ENCODE results near the gene CTIF. TPM values are rescaled to one million over a fixed set of nuclear protein-coding genes. Genes with fewer than 3 reads are reported as not detected.

CTIF gene
- total RNA-seq, 2 donors from 2014 or later, result 30.6 to 61.2 TPM

DNA sequence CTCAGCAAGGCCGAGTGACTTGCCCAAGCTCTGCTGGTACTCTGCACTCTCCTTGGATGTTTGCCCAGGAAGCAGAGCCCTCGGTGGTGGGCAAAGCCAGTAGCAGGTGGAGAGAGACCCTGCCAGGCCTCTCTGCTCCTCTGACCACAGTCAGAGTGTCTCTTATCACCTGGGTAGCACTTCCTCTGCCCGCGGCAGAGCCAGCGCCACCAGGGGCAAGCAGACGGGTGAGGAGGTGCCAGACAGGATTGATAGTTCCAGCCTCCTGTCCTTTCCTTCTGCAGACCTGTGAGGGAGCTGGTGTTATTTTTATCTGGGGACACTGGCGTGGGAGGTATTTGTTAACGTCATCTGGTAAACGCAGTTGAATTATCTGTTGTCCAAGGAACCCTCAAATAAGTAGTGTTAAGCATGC is 259.0 kb downstream of the CTIF start:
- Histone ChIP-seq H3K27ac (peak overlapping the region; percentile 81 to 90), H3K27me3 (no peaks in the 10 kb centered on the region), H3K4me1 (peaks cover 0 to 64% of the 10 kb centered on the region in 2 donors), H3K9me3 (no peaks in the 10 kb centered on the region), H3K36me3 (no peaks in the 10 kb centered on the region), H3K4me3 (no peak overlapping the region)
- peak; percentile 66 for DNase-seq (ENCODE audit: low spot score)
- TF ChIP-seq, protein P1, sequence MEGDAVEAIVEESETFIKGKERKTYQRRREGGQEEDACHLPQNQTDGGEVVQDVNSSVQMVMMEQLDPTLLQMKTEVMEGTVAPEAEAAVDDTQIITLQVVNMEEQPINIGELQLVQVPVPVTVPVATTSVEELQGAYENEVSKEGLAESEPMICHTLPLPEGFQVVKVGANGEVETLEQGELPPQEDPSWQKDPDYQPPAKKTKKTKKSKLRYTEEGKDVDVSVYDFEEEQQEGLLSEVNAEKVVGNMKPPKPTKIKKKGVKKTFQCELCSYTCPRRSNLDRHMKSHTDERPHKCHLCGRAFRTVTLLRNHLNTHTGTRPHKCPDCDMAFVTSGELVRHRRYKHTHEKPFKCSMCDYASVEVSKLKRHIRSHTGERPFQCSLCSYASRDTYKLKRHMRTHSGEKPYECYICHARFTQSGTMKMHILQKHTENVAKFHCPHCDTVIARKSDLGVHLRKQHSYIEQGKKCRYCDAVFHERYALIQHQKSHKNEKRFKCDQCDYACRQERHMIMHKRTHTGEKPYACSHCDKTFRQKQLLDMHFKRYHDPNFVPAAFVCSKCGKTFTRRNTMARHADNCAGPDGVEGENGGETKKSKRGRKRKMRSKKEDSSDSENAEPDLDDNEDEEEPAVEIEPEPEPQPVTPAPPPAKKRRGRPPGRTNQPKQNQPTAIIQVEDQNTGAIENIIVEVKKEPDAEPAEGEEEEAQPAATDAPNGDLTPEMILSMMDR (IDR thresholded peaks at IDR 0.05), result no peak

DNA sequence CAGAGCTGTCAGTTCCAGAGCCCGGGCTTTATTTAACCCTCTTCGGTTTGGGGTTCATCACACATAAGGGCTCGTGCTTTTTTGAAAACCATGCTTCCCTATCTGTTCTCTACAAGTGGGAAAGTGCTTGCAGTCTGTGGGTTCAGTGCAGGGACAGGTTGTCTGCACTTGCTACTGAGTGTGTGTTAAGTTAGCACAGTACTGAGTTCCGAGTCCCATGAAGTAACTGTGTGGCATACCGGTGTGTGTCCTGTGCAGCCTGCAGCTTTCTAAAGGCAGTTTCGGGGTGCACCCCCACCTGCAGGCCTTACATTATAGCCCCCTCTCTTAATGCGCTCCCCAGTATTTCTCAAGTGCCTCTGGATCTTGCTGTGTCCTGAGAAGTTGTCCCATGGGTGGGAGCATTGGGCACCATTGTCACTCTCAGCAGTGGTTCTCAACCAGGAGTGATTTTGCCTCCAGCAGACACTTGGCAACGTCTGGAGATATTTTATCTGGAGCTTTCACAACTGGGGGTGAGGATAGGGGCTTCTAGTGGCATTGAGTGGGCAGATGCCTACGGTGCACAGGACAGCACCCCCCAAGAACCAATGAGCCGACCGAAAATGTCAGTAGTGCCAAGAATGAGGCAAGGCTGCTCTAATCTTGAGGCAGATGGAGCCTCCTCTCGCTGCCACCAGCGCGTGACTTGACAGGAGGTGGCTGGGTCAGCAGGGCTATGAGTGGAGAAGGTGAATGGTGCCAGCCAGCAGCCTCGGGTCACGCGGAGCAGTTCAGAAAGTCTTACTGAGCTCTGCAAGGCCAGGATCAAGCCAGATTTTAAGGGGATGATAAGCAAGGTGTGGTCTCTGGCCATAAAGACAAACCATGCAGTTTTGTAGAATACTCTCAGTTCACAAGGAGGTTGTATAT is 259.8 kb downstream of the CTIF start:
- peaks cover 0 to 64% of the 10 kb centered on the region in 2 donors for H3K4me1 ChIP-seq
- no peak overlapping the region for H3K4me3 ChIP-seq
- peak overlapping the region; percentile 81 to 90 for H3K27ac ChIP-seq
- no peaks in the 10 kb centered on the region for H3K9me3 ChIP-seq
- no peaks in the 10 kb centered on the region for H3K36me3 ChIP-seq
- no peaks in the 10 kb centered on the region for H3K27me3 ChIP-seq
- TF ChIP-seq, protein P1 (IDR thresholded peaks at IDR 0.05), result no peak
- peak; percentile 68 for DNase-seq (ENCODE audit: low spot score)

DNA sequence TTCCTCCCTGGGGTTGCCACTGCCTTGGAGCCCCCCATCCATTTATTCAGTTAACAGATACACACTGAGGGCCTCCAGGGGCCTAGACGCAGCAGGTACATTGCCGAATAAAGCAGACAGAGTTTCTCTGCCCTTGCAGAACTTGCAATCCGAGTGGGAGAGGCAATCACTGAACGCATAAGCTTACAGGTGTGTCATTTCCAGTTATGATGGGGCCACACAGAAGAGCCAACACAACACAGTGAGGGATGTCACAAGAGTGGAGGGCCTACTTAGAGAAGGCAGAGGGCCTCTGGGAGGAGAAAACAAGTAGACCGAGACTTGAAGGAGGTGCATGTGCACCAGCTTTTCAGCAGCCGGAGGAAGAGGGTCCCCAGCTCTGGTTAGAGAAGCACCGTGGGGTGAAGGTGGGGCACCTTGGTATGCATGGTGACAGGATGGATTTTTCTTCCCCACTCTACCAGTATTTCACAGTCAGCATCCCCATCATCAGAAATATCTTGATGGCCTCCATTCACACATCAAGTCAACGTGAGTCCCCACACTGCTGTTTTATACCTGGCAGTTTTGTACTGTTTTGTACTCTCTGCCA is 261.0 kb downstream of the CTIF start:
- H3K9me3 ChIP-seq, result no peaks in the 10 kb centered on the region
- peaks cover 0 to 76% of the 10 kb centered on the region in 2 donors for H3K4me1 ChIP-seq
- TF ChIP-seq, protein P1 (IDR thresholded peaks at IDR 0.05), result no peak
- no peaks in the 10 kb centered on the region for H3K36me3 ChIP-seq
- H3K4me3 ChIP-seq, result no peak overlapping the region
- H3K27me3 ChIP-seq, result no peaks in the 10 kb centered on the region
- peak overlapping the region; percentile 81 to 90 for H3K27ac ChIP-seq
- peak; percentile 50 for DNase-seq (ENCODE audit: low spot score)

DNA sequence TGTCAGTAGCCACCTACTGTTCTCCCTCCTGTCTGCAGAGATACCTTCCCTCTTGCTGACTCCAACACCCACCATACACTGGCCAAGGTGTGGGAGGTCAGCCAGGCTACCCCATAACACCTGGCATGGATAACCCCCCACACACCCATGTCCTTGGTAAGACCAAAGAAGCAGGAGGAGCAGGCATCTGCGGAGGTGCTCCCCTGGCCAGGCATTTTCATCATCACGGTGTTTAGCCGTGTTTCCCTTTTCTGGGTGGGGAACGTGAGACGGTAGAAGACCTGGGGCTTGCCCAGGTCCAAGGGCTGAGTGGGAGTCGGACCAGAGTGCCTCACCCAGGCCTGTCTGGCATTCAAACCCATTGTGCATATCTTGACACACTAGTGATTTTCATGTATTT is 261.6 kb downstream of the CTIF start:
- peak overlapping the region in 1 of 2 donors; percentile 90 for H3K27ac ChIP-seq
- no peaks in the 10 kb centered on the region for H3K27me3 ChIP-seq
- H3K4me3 ChIP-seq, result no peak overlapping the region
- peaks cover 0 to 83% of the 10 kb centered on the region in 2 donors for H3K4me1 ChIP-seq
- TF ChIP-seq, protein P1 (IDR thresholded peaks at IDR 0.05), result no peak
- H3K36me3 ChIP-seq, result no peaks in the 10 kb centered on the region
- H3K9me3 ChIP-seq, result no peaks in the 10 kb centered on the region
- DNase-seq (ENCODE audit: low spot score), result peak; percentile 57

DNA sequence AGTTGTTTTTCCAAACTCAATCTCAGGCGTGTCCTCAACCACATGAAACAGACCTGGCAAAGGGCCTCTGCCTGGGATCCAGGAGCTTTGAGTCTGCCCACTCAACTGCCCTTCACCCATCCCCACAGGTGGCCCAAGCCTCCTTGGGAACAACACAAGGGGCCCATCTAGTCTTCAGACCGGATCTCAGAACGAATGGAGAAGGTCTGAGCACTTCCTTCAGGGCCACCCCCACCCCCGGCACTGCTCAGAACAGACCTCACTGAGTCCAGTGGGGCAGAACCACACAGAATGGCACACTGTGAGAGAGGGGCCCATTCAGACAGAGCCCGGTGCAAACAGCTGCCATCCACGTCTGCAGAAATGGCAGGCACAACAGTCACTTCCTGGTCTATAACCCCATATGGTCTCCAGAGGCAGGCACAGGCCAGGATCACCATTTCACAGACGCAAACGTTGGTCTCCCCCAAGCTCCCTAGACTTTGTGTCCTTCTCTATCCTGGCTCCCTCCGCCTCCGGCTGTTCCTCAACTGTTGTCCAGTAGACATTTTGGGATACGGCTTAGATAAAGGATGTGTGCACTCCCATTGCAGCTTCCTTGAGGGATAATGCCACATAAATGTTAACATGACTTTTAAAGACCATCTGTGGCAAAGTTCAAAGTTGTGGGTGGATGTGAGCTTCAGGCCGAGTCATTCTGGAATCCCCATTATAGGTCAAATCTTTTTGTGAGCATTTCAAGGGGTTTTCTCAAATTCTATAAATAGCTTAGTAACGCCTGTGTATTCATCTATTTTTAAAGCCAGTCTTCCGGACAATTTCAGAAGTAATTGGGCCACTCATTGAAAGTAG is 262.3 kb downstream of the CTIF start:
- no peaks in the 10 kb centered on the region for H3K27me3 ChIP-seq
- H3K4me1 ChIP-seq, result peaks cover 0 to 88% of the 10 kb centered on the region in 2 donors
- peak; percentile 57 for DNase-seq (ENCODE audit: low spot score)

More for the DNA sequence above, 262.3 kb downstream of the CTIF start:
- Histone ChIP-seq H3K9me3 (no peaks in the 10 kb centered on the region), H3K4me3 (no peak overlapping the region), H3K27ac (peak overlapping the region; percentile 80 to 90), H3K36me3 (no peaks in the 10 kb centered on the region)
- TF ChIP-seq, protein P1 (IDR thresholded peaks at IDR 0.05), result no peak

All from right atrium auricular region (tissue), 2 donors.